H54 (cell line): Measurements from ENCODE around the gene RHOD.

ENCODE experiments used
- DNase-seq: peaks from one replicate; pipeline ENCODE4 v3.0.0; 2011; ENCODE audit warnings: low spot score, mixed read lengths; ENCODE audit not compliant: insufficient read length
- FAIRE-seq: peaks from 3 replicates; lab custom pipeline; 2011; peaks lifted over from hg19 to GRCh38; lab: Jason Lieb, UNC
- POLR2A ChIP-seq: IDR thresholded peaks from 2 replicates; pipeline ENCODE4 v1.6.1; 2011; ENCODE audit warnings: low read depth, mild to moderate bottlenecking, low read length

The RHOD gene

DNA sequence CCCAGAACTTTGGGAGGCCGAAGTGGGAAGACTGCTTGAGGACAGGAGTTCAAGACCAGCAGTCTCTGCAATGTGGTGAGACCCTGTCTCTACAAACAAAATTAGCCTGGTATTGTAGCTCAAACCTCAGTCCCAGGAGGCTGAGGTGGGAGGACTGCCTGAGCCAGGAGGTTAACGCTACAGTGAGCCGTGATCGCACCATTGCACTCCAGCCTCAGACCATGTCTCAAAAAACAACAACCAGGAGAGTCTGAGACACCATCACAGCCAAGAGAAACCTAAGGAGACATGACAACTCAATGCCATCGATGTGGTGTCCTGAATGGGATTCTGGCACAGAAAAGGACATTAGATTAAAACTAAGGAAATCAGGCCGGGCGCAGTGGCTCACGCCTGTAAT lies 34.1 kb downstream of the RHOD start:
- no peak for FAIRE-seq
- TF ChIP-seq POLR2A = no peak
- no peak for DNase-seq

DNA sequence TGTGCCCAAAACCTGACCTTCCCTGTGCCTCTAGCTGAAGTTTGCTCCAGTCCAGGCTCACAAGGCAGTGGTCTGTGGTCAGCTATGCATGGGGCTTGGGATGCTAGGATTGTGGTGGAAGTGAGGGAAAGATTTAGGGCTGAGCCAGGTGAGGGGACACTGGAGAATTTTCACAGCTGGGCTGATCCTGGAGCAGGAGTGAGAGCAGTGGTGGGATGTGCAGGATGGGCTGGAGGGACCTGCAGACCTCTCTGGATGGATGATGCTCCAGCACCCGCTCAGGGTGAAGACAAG lies 38.5 kb downstream of the RHOD start:
- TF ChIP-seq POLR2A = no peak
- no peak for FAIRE-seq
- DNase-seq = no peak

DNA sequence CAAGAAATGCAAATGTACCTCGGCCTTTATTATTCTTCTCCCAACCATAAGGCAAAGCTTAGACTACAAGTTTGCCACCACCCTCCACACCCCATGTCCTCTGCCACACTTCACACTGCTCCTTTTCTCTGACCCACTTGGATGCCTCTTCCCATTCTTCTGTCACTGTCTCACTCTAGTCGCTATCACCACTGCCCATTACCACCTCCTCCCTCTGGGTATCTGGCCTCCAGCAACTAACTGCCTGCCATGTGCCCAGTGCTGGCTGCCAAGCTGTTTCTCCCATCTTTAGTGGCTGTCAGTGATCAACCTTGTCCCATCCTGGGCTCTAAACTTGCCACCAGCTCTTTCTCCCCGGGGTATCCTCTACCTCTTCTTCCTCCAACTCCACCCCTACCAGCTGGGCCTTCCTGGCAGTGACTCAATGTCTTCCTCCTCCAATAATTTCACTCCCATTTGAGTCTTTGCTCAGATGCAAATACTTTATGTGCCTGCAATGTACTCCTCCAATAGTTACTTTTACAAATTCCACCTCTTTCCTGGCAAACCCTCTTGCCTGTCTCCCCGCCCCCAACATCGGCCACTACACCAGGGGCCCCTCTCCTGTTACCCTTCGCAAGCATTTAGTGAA lies 42.3 kb downstream of the RHOD start:
- no peak for DNase-seq
- no peak for TF ChIP-seq POLR2A
- no peak for FAIRE-seq

DNA sequence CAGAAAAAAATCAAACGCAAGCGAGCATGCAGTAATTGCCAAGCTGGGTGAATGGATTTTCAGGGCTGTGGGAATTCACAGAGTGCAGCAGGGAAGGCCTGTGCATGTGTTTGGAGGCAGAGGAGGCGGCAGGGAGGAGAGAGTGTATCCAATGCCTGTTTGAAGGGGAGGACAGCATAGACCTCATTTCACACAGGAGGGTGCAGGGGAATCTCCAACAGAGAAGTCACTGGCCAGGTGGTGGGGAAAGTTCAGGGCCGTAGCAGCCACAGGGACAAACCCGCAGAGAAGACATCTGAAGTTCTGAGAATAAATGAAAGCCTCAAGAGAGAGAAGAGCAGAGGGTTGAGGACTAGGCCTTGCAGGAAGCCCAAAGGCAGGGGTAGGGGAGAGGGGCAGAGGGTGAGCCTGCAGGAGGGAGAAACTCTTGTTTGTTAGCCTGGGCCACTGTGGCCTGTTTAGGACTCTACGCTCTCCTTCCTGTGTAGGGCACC lies 43.2 kb downstream of the RHOD start:
- FAIRE-seq = no peak

DNA sequence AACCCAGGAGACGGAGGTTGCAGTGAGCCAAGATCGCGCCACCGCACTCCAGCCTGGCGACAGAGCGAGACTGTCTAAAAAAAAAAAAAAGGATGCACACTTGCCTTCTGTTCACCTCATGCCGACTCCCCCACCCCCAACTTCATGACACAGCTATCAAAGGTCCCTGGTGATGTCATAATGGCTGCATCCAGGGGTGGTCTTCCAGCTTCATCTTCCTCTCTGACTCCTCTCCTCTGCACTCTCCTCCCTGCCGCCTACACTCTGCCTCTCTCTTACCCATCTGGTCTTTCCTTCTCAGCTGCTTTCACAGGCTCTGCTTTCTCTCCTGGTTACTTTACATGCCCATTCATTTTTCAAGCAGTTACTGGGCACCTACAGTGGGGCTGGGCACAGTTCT lies 46.0 kb downstream of the RHOD start:
- FAIRE-seq (no peak), DNase-seq (no peak)
- no peak for TF ChIP-seq POLR2A

More for the DNA sequence above, 43.2 kb downstream of the RHOD start:
- no peak for DNase-seq
- TF ChIP-seq POLR2A = no peak

DNA sequence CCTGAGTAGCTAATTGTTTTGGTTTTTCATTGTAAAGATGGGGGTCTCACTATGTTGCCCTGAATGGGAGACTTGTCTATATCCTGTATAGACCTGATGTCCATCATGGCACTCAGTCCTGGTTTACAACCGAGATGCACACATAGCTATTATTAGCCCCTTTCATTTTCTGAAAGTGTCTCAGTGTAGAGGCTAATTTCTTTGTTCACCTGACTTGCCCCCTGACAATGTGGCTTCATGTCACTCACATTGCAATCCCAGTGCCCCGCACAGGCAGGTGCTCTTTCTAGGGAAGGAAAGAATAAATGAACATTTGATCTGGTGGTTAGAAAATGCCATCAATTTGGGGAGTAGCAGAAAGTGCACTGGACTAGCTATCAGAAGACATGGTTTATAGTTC lies 49.3 kb downstream of the RHOD start:
- FAIRE-seq = no peak

DNA sequence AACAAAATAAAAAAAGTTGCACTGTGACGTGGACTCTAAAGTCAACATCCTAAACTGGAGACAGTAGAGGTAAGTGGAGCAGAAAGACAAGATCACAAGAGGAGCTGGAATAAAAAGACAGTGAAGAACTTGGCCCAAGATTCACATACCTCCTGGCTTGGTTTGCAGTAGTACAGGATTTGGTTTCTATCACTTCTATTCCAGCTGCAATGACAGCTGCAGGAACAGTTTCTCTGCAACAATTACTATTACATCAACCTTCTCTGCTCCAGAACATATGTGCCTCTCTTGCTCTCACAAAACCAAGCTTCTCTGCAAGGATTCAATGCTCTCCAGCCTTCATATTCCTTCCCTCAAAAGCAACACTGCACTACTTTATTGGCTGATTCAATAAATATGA lies 54.6 kb downstream of the RHOD start:
- no peak for TF ChIP-seq POLR2A
- FAIRE-seq (no peak), DNase-seq (no peak)

More for the DNA sequence above, 49.3 kb downstream of the RHOD start:
- no peak for TF ChIP-seq POLR2A
- DNase-seq = no peak

DNA sequence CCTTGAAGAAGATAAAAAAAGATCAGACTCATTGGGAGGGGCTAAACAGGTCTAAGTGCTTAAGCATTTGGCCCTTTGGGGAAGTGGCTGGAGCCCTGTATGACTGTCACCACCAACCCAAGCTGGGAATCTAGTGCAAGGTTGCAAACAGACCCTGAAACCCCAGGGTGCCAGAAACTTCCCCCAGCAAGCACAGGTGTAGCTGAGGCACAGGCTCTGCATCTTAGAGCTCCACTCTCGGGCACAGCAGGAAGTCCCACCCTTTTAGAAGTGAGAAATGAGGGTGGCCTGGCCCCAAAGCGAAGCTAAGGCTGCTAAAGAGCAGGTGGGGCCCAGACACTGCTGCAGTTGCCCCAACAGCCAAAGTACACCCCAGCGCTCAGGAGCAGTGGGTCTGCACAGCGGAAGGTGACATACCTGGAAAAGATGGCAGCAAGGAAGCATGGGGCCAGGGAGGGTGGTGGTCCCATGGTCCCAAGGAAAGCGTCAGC lies 56.6 kb downstream of the RHOD start:
- no peak for DNase-seq
- no peak for TF ChIP-seq POLR2A
- no peak for FAIRE-seq

DNA sequence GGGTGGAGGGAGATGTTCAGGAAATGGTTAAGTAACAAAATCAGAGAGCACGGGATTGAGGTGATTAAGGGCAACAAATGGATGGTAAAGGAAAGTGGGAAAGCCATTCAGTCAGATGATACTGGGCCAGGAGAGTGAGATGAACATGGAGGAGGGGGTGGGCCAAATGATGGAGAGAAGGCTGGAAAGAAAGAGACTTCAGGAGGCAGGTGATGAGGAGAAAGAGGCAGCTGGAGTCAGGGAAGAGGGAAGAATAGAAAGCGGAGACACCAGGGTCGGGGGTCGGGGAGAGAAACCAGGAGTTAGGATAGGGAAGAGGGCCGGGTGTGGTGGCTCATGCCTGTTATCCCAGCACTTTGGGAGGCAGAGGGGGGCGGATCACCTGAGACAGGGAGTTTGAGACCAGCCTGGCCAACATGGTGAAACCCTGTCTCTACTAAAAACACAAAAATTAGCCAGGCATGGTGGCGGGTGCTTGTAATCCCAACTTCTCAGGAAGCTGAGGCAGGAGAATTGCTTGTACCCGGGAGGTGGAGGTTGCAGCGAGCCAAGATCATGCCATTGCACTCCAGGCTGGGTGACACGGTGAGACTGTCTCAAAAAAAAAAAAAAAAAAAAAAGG lies 57.7 kb downstream of the RHOD start:
- FAIRE-seq (no peak), DNase-seq (no peak)
- no peak for TF ChIP-seq POLR2A

DNA sequence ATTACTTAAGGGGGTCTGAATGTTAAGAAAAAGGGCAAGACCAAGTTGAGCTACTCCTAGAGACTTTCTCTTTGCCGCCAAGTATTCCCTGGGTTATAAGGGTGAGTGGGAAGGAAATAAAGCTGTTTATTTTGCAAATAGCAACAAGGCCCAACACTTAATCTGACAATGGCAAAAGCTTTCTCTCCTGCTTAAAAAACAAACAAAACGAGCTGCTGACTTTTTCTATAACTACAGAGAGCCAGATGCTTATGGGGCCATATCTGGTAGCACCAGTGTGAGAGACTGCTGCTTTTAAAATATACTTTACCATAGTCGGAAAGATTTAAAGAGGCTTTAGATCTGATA lies 60.1 kb downstream of the RHOD start:
- DNase-seq (no peak), FAIRE-seq (no peak)
- TF ChIP-seq POLR2A = no peak

DNA sequence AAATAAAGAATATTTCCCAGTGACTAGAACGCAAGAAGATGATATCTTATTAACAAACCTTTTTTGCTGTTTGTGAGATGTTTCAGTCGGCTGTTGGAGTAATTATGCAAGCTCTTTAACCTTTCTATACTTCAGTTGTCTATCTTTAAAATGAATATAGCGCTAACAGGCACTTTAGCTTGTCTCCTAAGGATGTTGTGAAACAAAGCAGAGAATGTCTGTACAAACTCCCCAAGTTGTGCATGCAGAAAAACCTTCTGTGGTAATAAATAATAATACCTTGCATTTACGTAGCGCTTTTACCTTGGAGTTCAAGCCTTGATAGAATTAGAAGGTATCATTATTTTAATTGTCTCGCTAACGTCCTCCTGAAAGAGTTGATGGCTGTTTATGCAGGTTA lies 60.5 kb downstream of the RHOD start:
- TF ChIP-seq POLR2A = no peak
- no peak for FAIRE-seq

DNA sequence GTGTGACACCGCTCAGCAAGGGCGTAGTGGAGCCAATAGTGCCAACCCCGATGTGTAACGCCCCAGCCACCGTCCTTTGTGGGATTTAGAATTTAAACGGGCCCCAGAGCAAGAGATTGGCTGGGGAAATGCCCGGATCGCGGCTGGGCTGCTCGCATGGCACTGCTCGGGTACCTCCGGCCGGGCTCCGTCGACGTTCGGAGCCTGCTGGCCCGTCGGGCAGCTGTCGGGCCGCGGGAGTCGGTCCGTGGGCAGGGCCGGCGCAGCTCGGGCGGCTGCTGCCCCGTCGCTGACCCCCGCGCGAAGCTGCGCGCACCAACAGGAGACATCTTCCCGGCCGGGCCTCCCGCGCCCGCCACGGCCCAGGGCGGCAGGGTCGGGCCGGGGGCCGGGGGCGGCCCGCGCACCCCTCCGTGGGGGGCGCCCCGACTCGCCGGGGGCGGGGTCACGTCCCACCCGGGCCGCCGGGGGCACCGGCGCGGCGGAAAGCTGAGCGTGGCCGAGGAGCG lies 61.1 kb downstream of the RHOD start:
- no peak for FAIRE-seq
- no peak for DNase-seq
- TF ChIP-seq POLR2A = no peak

More for the DNA sequence above, 60.5 kb downstream of the RHOD start:
- DNase-seq = no peak

DNA sequence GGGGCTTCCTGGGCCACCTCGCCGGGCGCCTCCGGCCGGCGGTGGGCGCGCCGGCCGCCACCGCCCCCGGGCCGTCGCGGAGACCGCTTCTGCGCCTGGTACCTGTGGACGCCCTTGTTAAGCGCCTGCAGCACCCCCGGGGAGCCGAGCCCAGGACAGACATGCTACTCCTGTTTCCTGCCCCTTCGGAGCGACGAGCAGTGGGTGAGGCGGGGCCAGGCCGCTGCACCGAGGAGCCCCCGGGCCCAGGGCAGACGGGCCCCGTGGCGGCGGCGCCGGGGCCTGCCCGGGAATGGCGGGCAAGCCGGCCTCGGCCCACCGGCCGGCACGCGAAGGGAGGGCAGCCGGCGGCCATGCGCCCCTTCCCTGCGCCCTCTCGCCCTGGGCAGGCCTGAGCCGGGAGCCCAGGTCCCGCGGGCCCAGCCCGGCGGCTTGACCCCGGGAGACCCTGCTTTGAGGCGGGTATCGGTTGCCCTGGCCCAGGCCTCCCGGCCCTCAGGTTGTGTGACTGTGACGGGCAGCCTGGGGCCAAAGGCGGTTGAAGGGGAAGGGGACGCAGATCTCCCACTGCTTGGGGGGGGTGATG lies 61.6 kb downstream of the RHOD start:
- DNase-seq (no peak), FAIRE-seq (no peak)
- TF ChIP-seq POLR2A = no peak

DNA sequence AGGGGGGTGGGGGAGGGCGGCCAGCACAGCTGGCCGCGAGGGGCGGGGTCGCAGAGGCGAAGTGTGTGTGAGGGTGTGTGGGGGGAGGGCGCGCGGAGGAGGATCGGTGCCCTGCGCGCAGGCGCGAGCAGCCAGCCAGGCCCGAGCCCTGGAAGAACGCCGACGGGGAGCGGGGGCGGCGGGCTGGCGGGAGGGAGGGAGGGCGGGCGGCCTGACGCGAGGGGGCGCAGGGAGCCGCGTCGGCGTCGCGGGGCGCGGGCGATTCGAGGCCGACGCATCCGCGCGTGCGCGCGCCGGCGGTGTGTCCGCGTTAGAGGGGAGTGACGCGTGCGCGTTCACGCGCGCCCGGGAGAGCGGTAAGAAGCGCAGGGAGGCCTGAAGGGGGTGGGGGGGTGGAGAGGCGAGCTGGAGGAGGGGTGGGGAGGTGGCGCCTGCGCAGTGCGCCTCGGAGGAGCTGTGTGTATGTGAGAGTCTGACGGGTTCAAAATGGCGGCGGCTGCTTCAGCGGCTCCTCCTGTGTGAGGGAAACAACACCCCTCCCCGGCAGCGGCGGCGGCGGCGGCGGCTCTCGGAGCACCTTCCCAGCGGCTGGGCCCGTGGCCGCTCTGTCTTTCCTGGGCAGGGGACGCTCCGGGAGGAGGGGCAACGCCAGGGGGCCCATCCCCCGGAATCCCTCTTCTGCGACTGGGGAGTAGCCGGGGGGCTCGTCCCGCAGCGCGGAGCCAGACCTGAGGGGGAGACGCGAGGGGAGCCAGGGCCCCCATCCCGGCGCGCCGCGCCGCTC lies 62.3 kb downstream of the RHOD start, which contains the start of gene KDM2A:
KDM2A (plus strand) TSS at position 463 of the 784 bp plus-strand sequence. CDS start 2,054 bp downstream, outside the sequence.
- no peak for FAIRE-seq
- peak; percentile 100 for DNase-seq
- peak; percentile 74 for TF ChIP-seq POLR2A
